GM21367 (cell line): ENCODE measurements around the gene BEST4.
"Not testable (repeated sequence)": the region's sequence is repeated elsewhere in the genome, so short reads cannot be mapped to it uniquely, and the experiment has no call there.

Experiments used
- ATAC-seq: cut with Tn5 transposase; IDR thresholded peaks from one replicate; pipeline ENCODE4 v1.9.1; 2021; ENCODE audit not compliant: unreplicated experiment

The BEST4 gene

GRCh38 chr1:44803062-44803311, 15.0 kb upstream of the BEST4 start:
- ATAC-seq: no peak

DNA sequence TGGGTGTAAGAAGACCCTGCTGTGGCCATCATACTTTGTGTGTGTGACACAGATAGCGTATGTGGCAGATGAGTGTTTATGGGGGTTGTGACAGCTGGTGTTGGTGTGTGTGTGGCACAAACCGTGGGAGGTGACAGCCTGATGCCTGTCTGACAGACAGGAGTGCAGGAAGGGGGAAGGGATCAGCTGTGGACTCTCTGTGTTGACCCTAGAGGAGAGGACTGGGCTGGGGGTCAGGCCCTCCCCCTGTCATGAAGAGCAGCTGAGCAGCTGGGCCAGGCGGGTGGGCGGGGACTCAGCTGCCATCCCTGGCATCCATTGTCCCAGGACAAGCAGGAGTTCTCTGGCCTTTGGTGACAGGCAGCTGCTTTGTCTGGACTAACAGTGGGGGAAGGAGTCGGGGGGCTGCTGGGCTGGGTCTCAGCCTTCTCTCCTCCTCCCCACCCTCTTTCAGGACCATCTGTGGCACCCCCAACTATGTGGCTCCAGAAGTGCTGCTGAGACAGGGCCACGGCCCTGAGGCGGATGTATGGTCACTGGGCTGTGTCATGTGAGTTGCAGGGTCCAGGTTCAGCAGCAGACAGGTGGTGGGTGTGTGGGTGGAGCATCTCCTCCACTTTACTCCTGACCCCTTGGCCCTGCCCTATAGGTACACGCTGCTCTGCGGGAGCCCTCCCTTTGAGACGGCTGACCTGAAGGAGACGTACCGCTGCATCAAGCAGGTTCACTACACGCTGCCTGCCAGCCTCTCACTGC, 14.5 kb upstream of the BEST4 start:
- no peak for ATAC-seq

DNA sequence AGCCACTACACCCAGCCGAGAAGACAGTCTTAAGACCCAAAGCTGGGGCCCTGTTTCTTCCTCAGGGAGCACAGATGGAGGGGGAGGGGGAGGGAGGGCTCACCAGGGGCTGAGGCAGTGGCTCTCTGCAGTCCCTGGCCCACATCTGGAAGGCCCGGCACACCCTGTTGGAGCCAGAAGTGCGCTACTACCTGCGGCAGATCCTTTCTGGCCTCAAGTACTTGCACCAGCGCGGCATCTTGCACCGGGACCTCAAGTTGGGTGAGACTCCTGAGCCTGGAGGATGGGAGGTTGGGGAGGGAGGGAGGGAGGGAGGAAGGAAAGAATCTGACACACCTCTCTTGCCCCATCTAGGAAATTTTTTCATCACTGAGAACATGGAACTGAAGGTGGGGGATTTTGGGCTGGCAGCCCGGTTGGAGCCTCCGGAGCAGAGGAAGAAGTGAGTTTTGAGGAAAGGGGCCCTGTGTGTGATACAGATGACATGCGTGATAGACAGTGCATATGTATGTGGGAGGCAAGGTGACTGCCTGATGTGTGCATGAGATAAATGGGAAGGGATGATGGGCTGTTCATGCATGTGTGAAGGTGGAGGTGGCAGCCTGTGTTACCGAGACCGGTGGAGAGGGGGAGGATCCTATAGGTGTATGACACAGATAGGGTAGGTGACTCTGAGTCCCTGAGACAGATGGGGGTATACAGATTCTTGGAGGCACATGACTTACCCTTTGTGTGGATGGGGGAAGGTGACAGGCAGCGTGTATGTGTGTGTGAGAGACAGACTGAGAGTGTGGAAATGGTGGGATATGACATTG, 13.7 kb upstream of the BEST4 start:
- no peak for ATAC-seq

DNA sequence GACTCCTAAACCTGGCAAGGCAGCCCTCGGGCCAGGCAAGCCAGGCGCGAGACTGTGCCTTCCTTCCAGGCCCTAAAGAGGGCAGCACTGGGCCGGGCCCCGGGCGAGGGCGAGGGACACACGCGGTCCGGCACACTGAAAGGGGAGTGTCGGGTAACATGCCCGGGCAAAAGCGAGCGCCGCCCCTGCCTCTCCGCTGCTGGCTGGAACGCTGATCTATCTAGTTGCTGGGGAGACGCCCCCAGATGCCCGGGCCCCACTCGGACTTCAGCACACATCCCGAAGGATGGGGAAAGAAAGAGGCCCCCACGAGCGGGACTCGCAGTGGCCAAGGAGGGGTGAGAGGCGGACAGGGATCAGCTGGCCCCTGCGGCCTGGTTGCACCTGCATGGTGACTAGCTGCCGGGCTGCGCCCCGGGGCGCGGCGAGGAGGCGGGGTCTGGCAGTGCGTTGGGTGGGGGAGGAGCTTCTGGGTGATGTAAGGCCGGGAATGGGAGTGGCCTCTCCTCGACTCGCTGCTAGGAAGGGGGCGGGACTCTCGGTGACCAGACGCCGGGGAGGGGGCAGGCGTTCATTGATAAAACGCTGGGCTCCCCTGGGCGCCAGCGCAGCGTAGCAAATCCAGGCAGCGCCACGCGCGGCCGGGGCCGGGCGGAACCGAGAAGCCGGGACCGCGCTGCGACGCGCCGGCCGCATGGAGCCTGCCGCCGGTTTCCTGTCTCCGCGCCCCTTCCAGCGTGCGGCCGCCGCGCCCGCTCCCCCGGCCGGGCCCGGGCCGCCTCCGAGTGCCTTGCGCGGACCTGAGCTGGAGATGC, 12.0 kb upstream of the BEST4 start, which contains the start of gene PLK3:
PLK3 (plus strand) TSS at position 608 of the 815 bp plus-strand sequence; CDS start at position 695, 87 bp downstream.
- ATAC-seq: peak; percentile 80

GRCh38 chr1:44798481-44799365, 10.8 kb upstream of the BEST4 start:
- no peak for ATAC-seq

- ATAC-seq: not testable (repeated sequence)
Measured at GRCh38 chr1:44797886-44798285, 9.9 kb upstream of the BEST4 start.

DNA sequence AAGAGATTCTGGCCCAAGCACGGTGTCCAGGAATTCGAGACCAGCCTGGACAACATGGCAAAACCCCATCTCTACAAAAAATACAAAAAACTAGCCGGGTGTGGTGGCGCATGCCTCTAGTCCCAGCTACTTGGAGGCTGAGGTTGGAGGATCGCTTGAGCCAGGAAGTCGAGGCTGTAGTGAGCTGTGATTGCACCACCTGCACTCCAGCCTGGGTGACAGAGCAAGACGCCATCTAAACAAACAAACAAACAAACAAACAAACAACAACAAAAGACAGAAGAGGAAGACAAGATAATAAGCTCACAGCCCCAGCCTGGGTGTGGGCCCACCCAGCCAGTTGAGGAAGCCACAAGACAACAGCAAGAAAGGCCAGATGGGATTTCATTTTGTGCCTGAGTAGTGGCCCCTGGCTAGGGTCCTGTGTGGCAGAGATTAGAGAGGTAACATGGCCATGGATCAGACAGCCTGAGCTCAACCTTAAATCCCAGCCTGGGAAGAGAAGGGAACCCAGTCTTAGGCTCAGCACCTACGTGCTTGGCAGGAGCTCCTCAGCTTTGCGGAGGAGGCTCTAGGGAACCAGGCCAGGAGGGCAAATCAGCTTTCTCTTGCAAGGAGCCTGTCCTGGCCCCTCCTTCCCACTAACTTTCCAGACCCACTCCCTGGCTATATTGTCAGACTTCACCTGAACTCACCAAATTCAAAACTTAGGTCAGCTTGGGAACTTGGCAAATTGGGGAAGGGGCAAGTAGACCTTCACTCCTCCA, 4.9 kb upstream of the BEST4 start:
- ATAC-seq: no peak

DNA sequence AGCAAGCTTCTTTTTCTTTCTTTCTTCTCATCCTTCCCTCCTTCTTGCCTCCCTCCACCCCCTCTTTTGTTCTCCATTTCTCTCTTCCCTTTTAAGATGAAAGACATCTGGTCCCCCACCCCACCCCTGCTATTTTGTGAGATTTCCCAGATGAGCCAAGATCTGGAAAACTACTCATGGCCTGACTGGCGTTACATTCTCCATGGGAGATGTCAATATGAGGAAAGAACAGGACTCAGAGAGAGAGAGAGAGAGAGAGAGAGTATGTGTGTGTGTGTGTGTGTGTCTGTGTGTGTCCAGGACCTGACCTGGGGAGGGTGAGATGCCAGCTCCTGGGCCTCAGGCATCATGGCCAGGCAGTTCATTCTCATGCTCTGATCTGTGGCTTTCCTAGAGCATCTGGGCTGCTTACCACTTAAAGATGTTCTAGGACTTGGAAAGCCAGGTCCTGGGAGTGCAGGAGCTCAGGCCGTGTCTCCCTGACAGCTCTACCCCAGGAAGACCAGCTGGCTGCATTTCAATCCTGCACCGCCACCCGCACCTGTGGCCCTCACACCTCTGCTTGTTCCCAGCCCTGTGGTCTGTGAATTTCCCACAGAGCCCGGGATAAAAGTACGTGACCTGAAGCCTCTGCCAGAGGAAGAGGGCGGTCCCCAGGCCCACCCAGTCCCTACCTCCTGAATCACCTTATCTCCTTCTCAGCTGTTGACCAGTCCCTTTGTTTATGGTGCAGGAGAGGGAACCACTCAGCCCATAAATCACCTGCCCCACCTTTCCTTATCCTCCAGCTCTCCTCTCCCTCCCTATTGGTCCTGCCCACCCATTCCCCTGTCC, 3.2 kb upstream of the BEST4 start:
- no peak for ATAC-seq

GRCh38 chr1:44787506-44787905, 464 bp downstream of the BEST4 start:
- no peak for ATAC-seq

DNA sequence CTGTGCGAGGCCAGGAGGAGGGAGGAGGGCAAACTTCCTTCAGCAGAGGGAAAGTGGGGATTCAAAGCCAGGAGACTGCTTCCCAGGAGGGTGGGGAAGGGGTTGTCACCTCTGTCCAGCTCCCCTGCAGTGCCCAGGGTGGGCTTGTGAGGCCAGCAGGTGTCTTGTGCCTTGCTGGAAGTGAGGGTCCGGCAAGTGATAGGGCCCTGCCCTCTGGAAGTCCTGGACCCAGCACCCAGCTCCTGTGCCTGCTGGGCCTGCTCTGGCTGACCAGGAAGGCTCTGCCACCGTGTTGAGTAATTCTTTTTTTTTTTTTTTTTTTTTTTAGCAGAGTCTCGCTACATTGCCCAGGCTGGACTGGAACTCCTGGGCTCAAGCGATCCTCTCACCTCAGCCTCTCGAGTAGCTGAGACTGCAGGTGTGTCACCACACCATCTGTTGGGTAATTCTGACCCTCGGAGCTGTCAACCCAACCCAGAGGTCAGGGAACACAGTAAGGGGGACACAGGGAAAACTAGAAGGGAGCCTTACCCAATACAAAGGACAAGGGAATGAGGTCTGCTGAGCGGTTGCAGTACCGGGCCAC, 1.0 kb downstream of the BEST4 start:
- ATAC-seq: no peak

DNA sequence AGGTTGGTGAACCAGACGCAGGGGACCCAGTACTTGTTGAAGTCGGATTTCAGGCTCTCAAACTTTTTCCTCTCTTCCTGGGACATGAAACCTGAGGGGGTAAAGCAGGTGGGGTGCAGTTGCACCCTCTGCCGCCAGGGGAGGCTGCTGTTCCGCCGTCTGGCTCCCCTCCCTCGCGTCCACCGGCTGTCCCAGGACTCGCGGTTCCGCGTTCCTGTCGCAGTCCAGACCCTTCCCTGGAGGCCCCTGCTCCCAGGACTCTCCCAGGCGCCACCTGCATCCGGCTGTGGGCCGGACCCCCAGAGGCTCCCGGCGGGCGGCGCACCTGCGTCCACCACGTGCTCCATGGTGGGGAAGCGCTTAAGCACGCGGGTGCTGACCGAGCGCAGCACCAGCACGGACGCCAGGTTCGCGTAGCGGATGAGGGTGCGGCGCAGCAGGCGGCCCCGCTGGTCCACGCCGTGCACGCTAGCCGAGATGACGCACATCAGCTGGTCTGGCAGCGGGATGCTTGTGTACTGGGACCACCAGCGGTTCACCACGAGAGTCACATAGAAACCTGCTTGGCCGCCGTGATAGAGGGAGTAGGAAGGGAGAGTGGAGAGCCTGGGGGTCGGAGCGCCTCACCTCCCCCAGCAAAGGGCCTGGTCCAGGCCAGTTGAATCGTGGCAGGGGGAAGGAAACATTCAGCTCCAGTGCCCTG, 1.7 kb downstream of the BEST4 start:
- ATAC-seq: peak; percentile 36

DNA sequence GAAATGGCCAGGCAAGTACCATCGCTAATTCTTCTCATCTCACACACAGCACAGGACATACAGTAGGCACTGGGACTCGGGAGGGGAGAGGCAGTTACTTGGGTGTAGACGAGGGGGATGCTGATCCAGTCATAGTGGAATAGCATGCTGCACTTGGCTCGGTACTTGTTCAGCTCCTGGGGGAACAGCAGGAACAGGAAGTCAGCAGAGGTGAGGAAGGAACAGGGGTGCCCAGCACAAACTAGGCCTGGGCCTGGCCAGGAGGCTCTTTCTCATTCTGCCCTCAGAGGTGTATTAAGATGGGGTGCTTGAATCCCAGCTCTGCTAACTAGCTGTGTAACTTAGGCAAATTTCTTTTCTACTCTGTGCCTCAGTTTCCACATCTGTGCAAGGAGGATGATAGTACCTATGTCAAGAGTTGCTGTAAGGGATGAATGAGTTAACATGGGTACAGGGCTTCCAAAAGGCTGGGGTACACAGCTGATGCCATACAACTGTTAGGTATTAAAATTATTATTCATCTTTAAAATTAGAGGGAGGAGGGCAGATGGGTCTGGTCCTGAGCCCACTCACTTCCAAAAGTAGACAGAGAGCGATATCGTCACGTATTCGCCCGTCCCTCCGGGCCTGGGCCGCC, 2.4 kb downstream of the BEST4 start:
- no peak for ATAC-seq

DNA sequence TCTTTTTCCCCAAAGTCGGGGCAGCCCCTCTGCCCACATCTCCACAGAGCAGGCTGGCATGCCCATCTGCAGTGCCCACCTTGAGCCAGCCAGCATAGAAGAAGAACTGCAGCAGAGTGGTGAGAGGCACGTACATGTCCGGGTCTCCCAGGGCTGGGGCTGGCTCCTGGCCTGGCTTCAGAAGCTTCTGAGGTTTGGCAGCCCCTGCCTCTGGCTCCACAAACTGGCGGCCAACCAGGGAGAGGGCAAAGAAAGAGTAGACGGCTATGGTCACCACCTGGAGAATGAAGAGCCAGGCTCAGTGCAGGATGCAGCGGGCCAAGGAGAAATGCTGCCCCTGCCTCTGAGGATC, 3.0 kb downstream of the BEST4 start:
- no peak for ATAC-seq

DNA sequence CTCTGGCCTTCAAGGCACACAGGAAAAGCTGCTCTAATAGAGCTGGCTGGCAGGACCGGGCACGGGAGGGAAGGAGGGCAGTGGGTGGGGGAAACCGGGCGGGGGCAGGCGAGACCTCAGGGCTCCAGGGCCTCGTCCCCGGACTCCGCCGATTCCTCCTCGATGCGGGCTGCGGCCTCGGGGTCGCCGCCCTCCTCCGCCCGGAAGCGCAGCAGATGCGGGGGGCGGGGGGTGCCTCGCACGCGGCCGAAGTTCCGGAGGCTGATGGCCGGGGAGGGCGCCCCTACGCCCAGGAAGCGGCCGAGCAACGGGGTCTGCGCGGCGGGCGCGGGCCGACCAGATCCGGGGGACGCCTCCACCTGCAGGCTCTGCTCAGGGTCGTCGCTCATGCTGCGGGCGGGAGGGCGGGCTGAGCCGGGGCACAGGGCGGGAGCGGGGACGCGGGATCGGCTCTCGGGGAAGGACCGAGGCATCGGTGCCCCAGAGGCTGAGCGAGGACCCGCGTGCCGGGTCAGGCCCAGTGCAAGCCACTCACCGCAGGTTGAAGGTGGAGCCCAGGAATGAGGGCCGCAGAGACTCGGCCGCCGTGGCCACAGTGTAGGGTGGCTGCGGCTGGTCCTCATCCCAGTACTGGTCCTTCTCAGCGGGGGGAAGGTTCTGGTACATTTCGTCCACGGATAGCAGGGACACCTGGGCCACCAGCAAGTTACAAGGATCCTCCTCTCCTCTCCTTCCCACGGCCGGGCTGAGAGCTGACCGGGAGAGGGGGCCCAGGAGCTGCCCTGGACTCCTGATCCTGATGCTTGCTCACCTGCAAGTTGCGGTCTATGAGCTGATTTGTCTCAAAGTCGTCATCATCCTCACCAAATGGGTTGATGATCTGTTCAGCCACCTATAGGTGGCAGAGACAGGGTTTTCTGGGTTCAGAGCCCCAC, 3.6 kb downstream of the BEST4 start:
- ATAC-seq: no peak

DNA sequence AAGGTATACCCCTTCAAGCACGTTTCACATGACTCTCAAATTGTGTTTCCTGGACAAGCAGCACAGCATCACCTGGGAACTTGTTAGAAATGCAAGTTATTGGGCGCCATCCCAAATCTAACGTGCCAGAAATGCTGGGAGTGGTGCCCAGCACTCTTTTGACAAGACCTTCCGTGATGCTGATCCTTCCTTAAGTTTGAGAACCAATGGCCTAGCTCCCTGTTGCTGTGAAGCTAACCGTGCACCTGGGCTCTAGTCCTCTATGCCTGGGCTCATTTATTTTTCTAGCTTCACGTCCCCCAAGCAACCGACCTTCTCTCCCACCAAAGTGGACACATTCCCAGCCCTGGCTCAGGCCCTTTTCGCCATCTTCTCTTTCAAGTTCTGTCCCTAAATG, 4.3 kb downstream of the BEST4 start:
- no peak for ATAC-seq

GRCh38 chr1:44780583-44781121, 7.3 kb downstream of the BEST4 start:
- no peak for ATAC-seq
